ENCODE measurements around the gene FANCM.
"Not testable (repeated sequence)": the region's sequence is repeated elsewhere in the genome, so short reads cannot be mapped to it uniquely, and the experiment has no call there.

The FANCM gene

GRCh38 chr14:45133683-45134050 lies 2.1 kb upstream of the FANCM start:
- DNase-seq (ENCODE audit: low read depth, low spot score), result no peak
- Histone ChIP-seq H3K4me3 (peak overlapping the region; percentile 93), H3K36me3 (ENCODE audit: insufficient read depth, low read length) (peaks cover 19% of the 10 kb centered on the region), H3K9ac (ENCODE audit: insufficient read length) (peak overlapping the region; percentile 97), H3K9me3 (ENCODE audit: low read depth, low read length) (no peaks in the 10 kb centered on the region), H3K27ac (peak overlapping the region; percentile 75)
- TF ChIP-seq FOXP2 (optimal IDR thresholded peaks at IDR 0.05; ENCODE audit: control extremely low read depth, extremely low read length, insufficient read depth), result no peak
- TF ChIP-seq EZH2 (IDR thresholded peaks at IDR 0.05), result no peak
- no peak for TF ChIP-seq POLR2AphosphoS5 (IDR thresholded peaks at IDR 0.05; ENCODE audit: borderline replicate concordance, low read depth, low read length)

GRCh38 chr14:45134051-45134958 lies 1.4 kb upstream of the FANCM start, which contains the start of gene FKBP3:
Gene FKBP3, minus strand, starts transcription at chr14:45134481. Its CDS starts 25 bp downstream, at chr14:45134456.
- H3K36me3 ChIP-seq (ENCODE audit: insufficient read depth, low read length), result peaks cover 15% of the 10 kb centered on the region
- H3K9me3 ChIP-seq (ENCODE audit: low read depth, low read length), result no peaks in the 10 kb centered on the region
- H3K9ac ChIP-seq (ENCODE audit: insufficient read length), result peak within 1 kb of the TSS; percentile 97
- peak; percentile 95 for TF ChIP-seq POLR2AphosphoS5 (IDR thresholded peaks at IDR 0.05; ENCODE audit: borderline replicate concordance, low read depth, low read length)
- no peak for TF ChIP-seq EZH2 (IDR thresholded peaks at IDR 0.05)
- peak within 1 kb of the TSS; percentile 75 for H3K27ac ChIP-seq
- peak; percentile 96 for DNase-seq (ENCODE audit: low read depth, low spot score)
- H3K4me3 ChIP-seq, result peak within 1 kb of the TSS; percentile 93

- Histone ChIP-seq H3K9me3 (ENCODE audit: low read depth, low read length) (no peaks in the 10 kb centered on the region), H3K27ac (peak overlapping the region; percentile 57), H3K36me3 (ENCODE audit: insufficient read depth, low read length) (peaks cover 8% of the 10 kb centered on the region; the same call in 1 of the 2 replicates), H3K9ac (ENCODE audit: insufficient read length) (peak overlapping the region; percentile 70), H3K4me3 (peak overlapping the region; percentile 93)
- no peak for DNase-seq (ENCODE audit: low read depth, low spot score)
- TF ChIP-seq FOXP2 (optimal IDR thresholded peaks at IDR 0.05; ENCODE audit: control extremely low read depth, extremely low read length, insufficient read depth), result no peak
- no peak for TF ChIP-seq EZH2 (IDR thresholded peaks at IDR 0.05)
- no peak for TF ChIP-seq POLR2AphosphoS5 (IDR thresholded peaks at IDR 0.05; ENCODE audit: borderline replicate concordance, low read depth, low read length)
These were observed 574 bp upstream of the FANCM start for GRCh38 chr14:45135156-45135555.

- H3K9me3 ChIP-seq (ENCODE audit: low read depth, low read length), result no peaks in the 10 kb centered on the region
- H3K9ac ChIP-seq (ENCODE audit: insufficient read length), result peak overlapping the region; percentile 83
- no peak for TF ChIP-seq EZH2 (IDR thresholded peaks at IDR 0.05)
- H3K36me3 ChIP-seq (ENCODE audit: insufficient read depth, low read length), result no peaks in the 10 kb centered on the region
- H3K27ac ChIP-seq, result no peak overlapping the region
- peak overlapping the region; percentile 93 for H3K4me3 ChIP-seq
- DNase-seq (ENCODE audit: low read depth, low spot score), result no peak
These were observed 669 bp downstream of the FANCM start for GRCh38 chr14:45136399-45136798.

GRCh38 chr14:45140661-45141187 lies 5.0 kb downstream of the FANCM start:
- TF ChIP-seq EZH2 (IDR thresholded peaks at IDR 0.05) (no peak), FOXP2 (optimal IDR thresholded peaks at IDR 0.05; ENCODE audit: control extremely low read depth, extremely low read length, insufficient read depth) (no peak), POLR2AphosphoS5 (IDR thresholded peaks at IDR 0.05; ENCODE audit: borderline replicate concordance, low read depth, low read length) (no peak)
- DNase-seq (ENCODE audit: low read depth, low spot score), result no peak
- Histone ChIP-seq H3K9me3 (ENCODE audit: low read depth, low read length) (no peaks in the 10 kb centered on the region), H3K36me3 (ENCODE audit: insufficient read depth, low read length) (no peaks in the 10 kb centered on the region), H3K4me3 (no peak overlapping the region), H3K9ac (ENCODE audit: insufficient read length) (no peak overlapping the region), H3K27ac (no peak overlapping the region)

- not testable (repeated sequence) for H3K9me3 ChIP-seq (ENCODE audit: low read depth, low read length); H3K4me3 ChIP-seq; H3K27ac ChIP-seq; H3K9ac ChIP-seq (ENCODE audit: insufficient read length); DNase-seq (ENCODE audit: low read depth, low spot score); H3K36me3 ChIP-seq (ENCODE audit: insufficient read depth, low read length)
These were observed 6.4 kb downstream of the FANCM start for GRCh38 chr14:45142083-45142482.

- H3K4me3 ChIP-seq, result no peak overlapping the region
- no peak for DNase-seq (ENCODE audit: low read depth, low spot score)
- no peak for TF ChIP-seq POLR2AphosphoS5 (IDR thresholded peaks at IDR 0.05; ENCODE audit: borderline replicate concordance, low read depth, low read length)
- no peak for TF ChIP-seq EZH2 (IDR thresholded peaks at IDR 0.05)
- no peak for TF ChIP-seq FOXP2 (optimal IDR thresholded peaks at IDR 0.05; ENCODE audit: control extremely low read depth, extremely low read length, insufficient read depth)
- no peak overlapping the region for H3K9ac ChIP-seq (ENCODE audit: insufficient read length)
- no peak overlapping the region for H3K27ac ChIP-seq
- H3K9me3 ChIP-seq (ENCODE audit: low read depth, low read length), result no peaks in the 10 kb centered on the region
- H3K36me3 ChIP-seq (ENCODE audit: insufficient read depth, low read length), result no peaks in the 10 kb centered on the region
These were observed 8.9 kb downstream of the FANCM start for GRCh38 chr14:45144658-45145057.

GRCh38 chr14:45145214-45145613 lies 9.5 kb downstream of the FANCM start:
- Histone ChIP-seq H3K9ac (ENCODE audit: insufficient read length) (no peak overlapping the region), H3K27ac (no peak overlapping the region), H3K4me3 (no peak overlapping the region), H3K36me3 (ENCODE audit: insufficient read depth, low read length) (no peaks in the 10 kb centered on the region), H3K9me3 (ENCODE audit: low read depth, low read length) (no peaks in the 10 kb centered on the region)
- DNase-seq (ENCODE audit: low read depth, low spot score), result no peak
- TF ChIP-seq FOXP2 (optimal IDR thresholded peaks at IDR 0.05; ENCODE audit: control extremely low read depth, extremely low read length, insufficient read depth) (no peak), POLR2AphosphoS5 (IDR thresholded peaks at IDR 0.05; ENCODE audit: borderline replicate concordance, low read depth, low read length) (no peak), EZH2 (IDR thresholded peaks at IDR 0.05) (no peak)

- H3K9ac ChIP-seq (ENCODE audit: insufficient read length), result no peak overlapping the region
- H3K36me3 ChIP-seq (ENCODE audit: insufficient read depth, low read length), result 0 out of 2 replicates have a peak, but pooled peaks cover 4% of the 10 kb centered on the region
- no peak overlapping the region for H3K27ac ChIP-seq
- H3K9me3 ChIP-seq (ENCODE audit: low read depth, low read length), result no peaks in the 10 kb centered on the region
- TF ChIP-seq FOXP2 (optimal IDR thresholded peaks at IDR 0.05; ENCODE audit: control extremely low read depth, extremely low read length, insufficient read depth), result no peak
- H3K4me3 ChIP-seq, result no peak overlapping the region
- DNase-seq (ENCODE audit: low read depth, low spot score), result no peak
These were observed 13.9 kb downstream of the FANCM start for GRCh38 chr14:45149602-45150001.

Data from SK-N-MC (cell line).